NCI-H2227 (cell line): ENCODE data around the gene RPUSD1.

Experiments used
- DNase-seq: peaks from one replicate; lab custom pipeline; 2025; ENCODE audit not compliant: unreplicated experiment; lab: John Stamatoyannopoulos, UW

RPUSD1 gene

GRCh38 chr16:819336-820043, 31.3 kb upstream of the RPUSD1 start:
- no peak for DNase-seq

- DNase-seq: no peak
Measured at GRCh38 chr16:818592-818991, 30.4 kb upstream of the RPUSD1 start.

- no peak for DNase-seq
Measured at GRCh38 chr16:818132-818531, 30.0 kb upstream of the RPUSD1 start.

GRCh38 chr16:817001-817906, 29.1 kb upstream of the RPUSD1 start:
- DNase-seq: no peak

- no peak for DNase-seq
Measured at GRCh38 chr16:815861-816260, 27.7 kb upstream of the RPUSD1 start.

GRCh38 chr16:814974-815373, 26.8 kb upstream of the RPUSD1 start:
- DNase-seq: no peak

- no peak for DNase-seq
Measured at GRCh38 chr16:813916-814412, 25.8 kb upstream of the RPUSD1 start.

- DNase-seq: peak; percentile 69
Measured at GRCh38 chr16:813204-813915, 25.2 kb upstream of the RPUSD1 start.

- DNase-seq: no peak
Measured at GRCh38 chr16:808085-808386, 19.9 kb upstream of the RPUSD1 start.

- peak; percentile 98 for DNase-seq
Measured at GRCh38 chr16:807347-808084, 19.3 kb upstream of the RPUSD1 start.

- DNase-seq: no peak
Measured at GRCh38 chr16:805474-805873, 17.3 kb upstream of the RPUSD1 start.

- no peak for DNase-seq
Measured at GRCh38 chr16:804193-805048, 16.2 kb upstream of the RPUSD1 start.

- DNase-seq: no peak
Measured at GRCh38 chr16:803754-804080, 15.5 kb upstream of the RPUSD1 start.

GRCh38 chr16:802914-803753, 15.0 kb upstream of the RPUSD1 start:
- no peak for DNase-seq

GRCh38 chr16:802461-802860, 14.3 kb upstream of the RPUSD1 start:
- DNase-seq: no peak

- DNase-seq: no peak
Measured at GRCh38 chr16:801584-802363, 13.6 kb upstream of the RPUSD1 start.

- DNase-seq: no peak
Measured at GRCh38 chr16:800834-801511, 12.8 kb upstream of the RPUSD1 start.
